AG08395 (cell line): ENCODE data around the gene TAAR2.
"Not testable (repeated sequence)": the region's sequence is repeated elsewhere in the genome, so short reads cannot be mapped to it uniquely, and the experiment has no call there.

Source experiments
- DNase-seq: peaks from one replicate; pipeline ENCODE4 v3.0.0; 2012; ENCODE audit warnings: mixed read lengths, low spot score

Gene TAAR2, protein sequence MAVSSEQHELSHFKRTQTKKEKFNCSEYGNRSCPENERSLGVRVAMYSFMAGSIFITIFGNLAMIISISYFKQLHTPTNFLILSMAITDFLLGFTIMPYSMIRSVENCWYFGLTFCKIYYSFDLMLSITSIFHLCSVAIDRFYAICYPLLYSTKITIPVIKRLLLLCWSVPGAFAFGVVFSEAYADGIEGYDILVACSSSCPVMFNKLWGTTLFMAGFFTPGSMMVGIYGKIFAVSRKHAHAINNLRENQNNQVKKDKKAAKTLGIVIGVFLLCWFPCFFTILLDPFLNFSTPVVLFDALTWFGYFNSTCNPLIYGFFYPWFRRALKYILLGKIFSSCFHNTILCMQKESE

GRCh38 chr6:132624175-132624574, at the start of gene TAAR2:
Gene TAAR2, minus strand, starts transcription at chr6:132624275. Its CDS starts 0 bp downstream, at chr6:132624275.
- DNase-seq, result no peak

DNA sequence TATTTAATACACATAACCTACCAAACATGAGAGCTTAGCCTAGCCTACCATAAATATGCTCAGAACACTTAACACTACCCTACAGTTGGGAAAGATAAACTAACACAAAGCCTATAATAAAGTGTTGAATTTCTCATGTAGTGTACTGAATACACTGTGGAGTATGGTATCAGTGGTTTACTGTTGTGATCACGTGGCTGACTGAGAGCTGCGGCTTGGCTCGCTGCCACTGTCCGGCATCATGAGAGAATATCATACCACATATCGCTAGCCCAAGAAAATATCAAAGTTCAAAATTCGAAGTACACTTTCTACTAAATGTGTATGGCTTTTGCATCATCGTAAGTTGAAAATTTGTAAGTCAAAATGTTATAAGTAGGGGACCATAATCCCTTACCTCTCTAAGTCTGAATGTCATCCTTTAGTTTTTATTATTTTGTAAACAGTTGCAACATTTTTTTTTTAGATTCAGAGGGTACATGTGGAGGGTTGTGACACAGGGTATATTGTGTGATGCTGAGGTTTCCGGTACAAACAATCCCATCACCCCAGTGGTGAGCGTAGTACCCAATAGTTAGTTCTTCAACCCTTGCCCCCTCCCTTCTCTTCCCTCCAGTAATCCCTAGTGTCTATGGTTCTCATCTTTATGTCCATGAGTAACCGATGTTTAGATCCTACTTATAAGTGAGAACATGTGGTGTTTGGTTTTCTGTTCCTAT, 49.5 kb upstream of the TAAR2 start:
- DNase-seq, result no peak

DNA sequence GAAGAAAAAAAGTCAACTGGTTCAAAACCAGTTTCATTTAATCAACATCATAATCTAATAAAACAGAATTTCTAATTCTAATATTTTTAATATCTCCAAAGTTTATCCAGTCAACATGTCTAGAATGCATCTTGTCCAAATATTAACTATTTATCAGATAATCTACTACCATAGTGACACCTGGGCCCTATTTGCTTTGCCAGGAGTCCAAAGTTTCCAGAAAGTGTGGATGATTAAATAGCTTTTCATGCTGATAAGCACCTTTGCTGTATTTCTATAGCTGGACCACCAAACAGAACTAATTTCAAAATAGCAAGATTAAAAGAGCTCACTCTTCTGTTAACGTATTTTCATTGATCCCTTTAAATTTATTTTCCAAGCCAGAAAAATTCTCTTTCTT, 47.2 kb upstream of the TAAR2 start:
- DNase-seq, result no peak

DNA sequence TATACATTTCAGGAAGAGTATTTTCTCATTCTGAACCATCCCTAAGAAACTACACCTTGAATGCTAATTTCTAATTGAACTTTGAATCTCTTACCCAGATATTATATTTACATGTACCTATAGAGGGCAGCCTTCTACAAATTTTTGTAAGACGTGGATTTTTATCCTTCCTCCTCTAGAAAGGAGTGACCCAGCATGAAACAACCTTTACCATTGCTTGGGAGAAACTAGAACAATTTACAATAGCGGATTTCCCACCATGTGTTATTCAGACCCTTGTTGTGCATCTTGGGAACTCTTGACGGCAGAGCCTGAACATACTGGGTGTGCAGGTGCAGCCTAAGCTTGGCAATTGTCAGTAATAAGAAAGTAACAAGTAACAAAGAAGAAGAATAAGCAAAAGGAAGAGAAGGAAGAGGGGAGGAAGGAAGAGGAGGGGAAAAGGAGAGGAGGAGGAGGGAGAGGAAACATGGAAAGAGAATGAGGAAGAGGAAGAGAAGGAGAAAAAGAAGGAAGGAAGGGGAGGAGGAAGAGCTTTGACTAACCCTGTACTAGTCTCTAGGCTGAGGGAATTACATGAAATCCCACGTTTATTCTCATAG, 45.7 kb upstream of the TAAR2 start:
- DNase-seq, result peak; percentile 49

GRCh38 chr6:132666118-132666517, 42.0 kb upstream of the TAAR2 start:
- no peak for DNase-seq

DNA sequence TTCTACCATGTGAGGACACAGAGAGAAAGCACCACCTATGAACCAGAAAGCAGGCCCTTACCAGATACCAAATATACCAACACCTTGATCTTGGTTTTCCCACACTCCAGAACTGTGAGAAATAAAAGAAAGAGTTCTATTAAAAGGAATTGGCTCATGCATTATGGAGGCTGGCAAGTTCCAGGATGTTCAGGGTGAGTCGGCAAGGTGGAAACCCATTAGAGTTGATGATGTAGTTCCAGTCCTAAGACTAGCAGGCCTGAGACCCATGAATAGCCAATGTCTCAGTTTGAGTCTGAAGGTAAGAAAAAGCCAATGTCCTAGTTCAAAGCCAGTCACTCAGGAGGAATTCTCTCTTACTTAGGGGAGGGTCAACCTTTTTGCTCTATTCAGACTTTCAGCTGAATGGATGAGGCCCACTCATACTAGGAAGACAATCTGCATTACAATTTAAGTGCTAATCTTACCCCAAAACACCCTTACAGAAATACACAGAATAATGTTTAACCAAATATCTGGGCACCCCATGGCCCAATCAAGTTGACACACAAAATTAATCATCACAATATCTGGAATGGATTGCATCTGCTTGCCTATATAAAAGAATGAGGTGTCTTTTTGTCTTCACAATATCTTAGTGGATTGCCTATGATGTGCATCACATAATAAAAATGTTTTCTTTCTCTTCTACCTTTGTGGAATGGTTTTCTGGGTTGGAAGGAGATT, 40.4 kb upstream of the TAAR2 start:
- no peak for DNase-seq

- no peak for DNase-seq
Observed at GRCh38 chr6:132663661-132664060, 39.6 kb upstream of the TAAR2 start.

DNA sequence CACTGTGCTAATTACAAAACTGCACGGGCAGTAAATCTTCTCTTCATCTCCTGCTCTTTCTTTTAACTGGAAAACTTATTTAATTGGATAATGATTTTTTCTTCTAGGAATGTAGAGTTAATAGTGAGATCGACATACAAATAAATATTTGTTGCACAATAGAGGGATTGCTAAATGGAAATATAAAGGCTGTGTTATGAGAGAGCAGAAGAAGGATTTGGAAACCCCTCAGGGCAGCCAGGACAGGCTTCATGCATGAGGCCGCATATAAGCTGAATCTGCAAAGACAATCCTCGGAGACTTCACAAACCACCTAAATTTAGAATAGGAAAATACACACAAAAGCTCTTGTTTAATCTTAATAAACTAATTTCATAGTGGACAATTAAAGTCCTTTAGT, 37.8 kb upstream of the TAAR2 start:
- DNase-seq, result no peak

- DNase-seq, result no peak
Observed at GRCh38 chr6:132659082-132659481, 35.0 kb upstream of the TAAR2 start, which contains the start of gene TAAR1. Gene TAAR1, minus strand, starts transcription at chr6:132659182. Its CDS starts 13,179 bp downstream, at chr6:132646003.

- no peak for DNase-seq
Observed at GRCh38 chr6:132651062-132651461, 27.0 kb upstream of the TAAR2 start.

- no peak for DNase-seq
Observed at GRCh38 chr6:132650429-132650828, 26.4 kb upstream of the TAAR2 start.

- DNase-seq, result no peak
Observed at GRCh38 chr6:132648828-132649227, 24.8 kb upstream of the TAAR2 start.

- DNase-seq, result no peak
Observed at GRCh38 chr6:132648356-132648755, 24.3 kb upstream of the TAAR2 start.

DNA sequence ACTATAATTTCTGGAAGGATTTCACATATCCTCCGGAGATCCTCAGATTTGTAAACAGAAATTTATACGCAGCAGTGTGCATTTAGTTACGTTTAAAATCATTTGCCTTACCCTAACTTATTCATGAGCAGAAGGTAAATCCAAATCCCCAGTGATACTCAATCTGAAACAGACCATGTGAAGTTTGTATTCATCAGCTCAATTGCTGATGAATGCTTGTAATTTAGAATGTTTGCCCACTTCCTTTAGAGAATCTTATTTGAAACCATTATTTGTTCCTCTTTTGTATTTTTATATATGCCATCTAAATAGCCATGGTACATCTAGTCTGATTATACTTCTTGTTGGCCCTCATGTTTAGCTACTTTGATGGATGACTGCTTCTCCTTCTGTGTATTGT, 19.5 kb upstream of the TAAR2 start:
- DNase-seq, result no peak

DNA sequence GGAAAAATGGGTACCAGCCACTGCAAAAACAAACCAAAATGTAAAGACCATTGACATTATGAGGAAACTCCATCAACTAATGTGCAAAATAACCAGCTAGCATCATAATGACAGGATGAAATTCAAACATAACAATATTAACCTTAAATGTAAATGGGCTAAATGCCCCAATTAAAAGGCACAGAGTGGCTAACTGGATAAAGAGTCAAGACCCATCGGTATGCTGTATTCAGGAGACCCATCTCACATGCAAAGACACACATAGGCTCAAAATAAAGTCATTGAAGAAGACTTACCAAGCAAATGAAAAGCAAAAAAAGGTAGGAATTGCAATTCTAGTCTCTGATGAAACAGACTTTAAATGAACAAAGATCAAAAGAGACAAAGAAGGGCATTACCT, 13.1 kb upstream of the TAAR2 start:
- not testable (repeated sequence) for DNase-seq

- DNase-seq, result not testable (repeated sequence)
Observed at GRCh38 chr6:132635906-132636305, 11.8 kb upstream of the TAAR2 start.

GRCh38 chr6:132635288-132635687, 11.2 kb upstream of the TAAR2 start:
- DNase-seq, result not testable (repeated sequence)

DNA sequence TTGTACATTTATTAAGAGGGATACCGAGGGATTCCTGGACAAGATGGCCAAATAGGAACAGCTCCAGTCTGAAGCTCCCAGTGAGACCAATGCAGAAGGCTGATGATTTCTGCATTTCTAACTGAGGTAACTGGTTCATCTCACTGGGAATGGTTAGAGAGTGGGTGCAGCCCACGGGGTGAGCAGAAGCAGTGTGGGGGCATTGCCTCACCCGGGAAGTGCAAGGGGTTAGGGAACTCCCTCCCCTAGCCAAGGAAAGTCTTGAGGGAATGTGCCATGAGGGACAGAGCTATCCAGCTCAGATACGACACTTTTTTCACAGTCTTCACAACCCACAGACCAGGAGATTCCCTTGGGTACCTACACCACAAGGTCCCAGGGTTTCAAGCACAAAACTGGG, 10.7 kb upstream of the TAAR2 start:
- no peak for DNase-seq

- DNase-seq, result no peak
Observed at GRCh38 chr6:132633362-132633761, 9.3 kb upstream of the TAAR2 start.

DNA sequence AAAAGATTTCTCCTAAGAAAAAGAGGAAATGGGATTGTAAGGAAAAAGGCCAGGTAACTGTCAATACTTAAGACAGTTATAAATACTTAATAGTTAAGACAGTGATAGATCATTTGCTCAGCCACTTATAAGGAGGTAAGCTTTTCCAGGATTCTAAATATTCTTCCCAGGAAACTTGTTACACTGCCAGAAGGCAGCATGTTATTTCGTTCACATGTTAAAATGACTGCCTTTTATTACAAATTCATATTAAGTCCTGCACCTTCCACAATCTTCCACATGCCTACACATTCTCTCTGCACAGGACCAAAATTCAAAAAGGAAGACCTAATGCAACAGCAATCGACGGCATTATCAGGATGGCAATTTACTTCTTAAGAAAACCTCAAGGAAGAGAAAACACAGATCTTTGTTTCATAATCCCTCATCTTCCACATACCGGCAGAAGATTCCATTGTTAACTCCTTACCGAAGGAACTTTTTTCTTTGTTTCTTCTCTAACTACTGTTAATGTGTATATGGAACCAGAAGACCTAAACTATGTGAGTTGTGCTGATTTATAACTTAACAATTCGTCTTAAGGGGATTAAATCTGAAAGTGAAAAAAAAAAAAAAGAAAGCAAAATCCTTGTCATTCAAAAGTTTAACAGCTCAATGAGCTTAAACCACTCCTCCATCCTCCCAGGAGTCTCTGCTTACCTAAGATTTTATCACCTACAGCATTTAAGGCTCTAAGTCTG, 799 bp downstream of the TAAR2 start:
- DNase-seq, result no peak

DNA sequence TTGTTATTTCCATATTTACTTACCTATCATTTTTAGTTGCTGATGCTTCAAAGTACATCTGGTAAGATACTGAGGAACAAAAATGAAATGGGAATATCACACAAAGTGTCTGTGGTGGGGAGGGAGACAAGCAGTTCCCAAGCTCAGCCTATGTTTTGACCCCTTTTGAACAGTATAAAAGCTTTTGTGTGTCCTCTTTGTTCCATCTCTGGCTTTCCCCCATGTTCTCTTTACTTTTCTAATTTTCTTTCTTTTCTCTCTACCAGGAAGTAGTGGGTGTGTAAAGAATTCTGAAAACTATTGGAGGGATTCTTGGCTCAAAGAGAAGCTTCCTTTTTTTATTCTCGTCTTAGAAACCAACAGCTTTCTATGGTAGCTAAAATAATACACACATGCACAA, 7.4 kb downstream of the TAAR2 start:
- DNase-seq, result no peak

DNA sequence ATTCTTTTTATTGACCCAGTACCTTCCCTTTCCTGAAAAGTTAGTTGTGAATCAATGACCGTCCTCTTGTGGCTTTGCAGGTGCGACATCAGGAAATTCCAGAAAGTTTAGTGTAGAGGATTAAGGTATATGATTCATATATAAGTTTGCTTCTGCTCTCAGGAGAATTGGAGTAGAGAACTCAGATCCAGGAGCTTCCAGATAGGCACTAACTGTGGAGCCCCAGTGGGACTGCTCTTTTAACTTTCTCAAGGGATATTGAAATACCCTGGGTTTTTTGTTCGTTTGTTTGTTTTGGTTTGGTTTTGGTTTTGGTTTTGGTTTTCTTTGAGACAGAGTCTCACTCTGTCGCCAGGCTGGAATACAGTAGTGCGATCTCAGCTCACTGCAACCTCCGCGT, 9.5 kb downstream of the TAAR2 start:
- DNase-seq, result no peak
